IMR-90 (cell line): ENCODE measurements around the gene SLC7A9. TPM values are rescaled to one million over a fixed set of nuclear protein-coding genes. Genes with fewer than 3 reads are reported as not detected.

Experiments
- ATAC-seq: fragments of 200-7000 bp; cut with Tn5 transposase; 2 replicates; pipeline ENCODE4 v1.9.1; 2020; ENCODE audit warnings: low read depth, mild to moderate bottlenecking, moderate library complexity
- BruUV-seq: library from RNA; stranded (reverse); fragments of 400-500 nt; replicated peaks from 2 replicates; lab custom pipeline; 2021; lab: Mats Ljungman, UMichigan
- CTCF ChIA-PET: fragments of 300-600 bp; formaldehyde crosslinking; extraction: SDS; loops from one replicate; lab custom pipeline; 2021; ENCODE audit warnings: antibody characterized with exemption; lab: Yijun Ruan, JAX
- POLR2A ChIA-PET: fragments of 300-600 bp; sonication (Branson Sonifier 250); formaldehyde crosslinking; loops from one replicate; lab custom pipeline; 2022; ENCODE audit warnings: antibody characterized with exemption; ENCODE audit not compliant: unreplicated experiment; lab: Charles Lee
- DNase-seq: peaks from one replicate; pipeline ENCODE4 v3.0.0; 2013
- H2AFZ ChIP-seq: replicated peaks from 2 replicates; pipeline ENCODE3; 2013; ENCODE audit warnings: low read length, mild to moderate bottlenecking; ENCODE audit not compliant: poor library complexity
- H2AK5ac ChIP-seq: 2 replicates; pipeline ENCODE4 v1.6.1; 2013; ENCODE audit warnings: low read depth, low read length, inconsistent platforms
- H2AK9ac ChIP-seq: replicated peaks from 2 replicates; pipeline ENCODE3; 2013; ENCODE audit warnings: mild to moderate bottlenecking, low read depth, low read length, moderate library complexity; ENCODE audit not compliant: poor library complexity
- H2BK120ac ChIP-seq: 2 replicates; pipeline ENCODE4 v1.6.1; 2013; ENCODE audit warnings: low read depth, low read length, inconsistent platforms
- H2BK15ac ChIP-seq: 3 replicates; pipeline ENCODE4 v1.6.1; 2013; ENCODE audit warnings: low read depth, low read length, inconsistent platforms
- H2BK20ac ChIP-seq: 2 replicates; pipeline ENCODE4 v1.6.1; 2013; ENCODE audit warnings: low read depth, mild to moderate bottlenecking, inconsistent platforms, low read length, moderate library complexity
- H2BK5ac ChIP-seq: 2 replicates; pipeline ENCODE4 v1.6.1; 2013; ENCODE audit warnings: mild to moderate bottlenecking, low read depth, low read length, inconsistent platforms; ENCODE audit not compliant: poor library complexity, severe bottlenecking
- H3K14ac ChIP-seq: replicated peaks from 2 replicates; pipeline ENCODE4 v1.6.1; 2013; ENCODE audit warnings: low read depth, low read length, inconsistent platforms
- H3K18ac ChIP-seq: 2 replicates; pipeline ENCODE4 v1.6.1; 2013; ENCODE audit warnings: low read depth, low read length, control low read depth
- H3K23ac ChIP-seq: 2 replicates; pipeline ENCODE4 v1.6.1; 2013; ENCODE audit warnings: low read depth, low read length, inconsistent platforms
- H3K27ac ChIP-seq: 2 replicates; pipeline ENCODE4 v1.5.1; 2013; ENCODE audit warnings: mild to moderate bottlenecking, control low read depth, low read length; ENCODE audit not compliant: insufficient read depth
- H3K27me3 ChIP-seq: 2 replicates; pipeline ENCODE4 v1.6.1; 2013; ENCODE audit warnings: low read length; ENCODE audit not compliant: control insufficient read depth, insufficient read depth
- H3K36me3 ChIP-seq: 2 replicates; pipeline ENCODE4 v1.6.1; 2013; ENCODE audit warnings: low read length, mixed read lengths; ENCODE audit not compliant: control insufficient read depth, insufficient read depth
- H3K4ac ChIP-seq: 2 replicates; pipeline ENCODE4 v1.6.1; 2013; ENCODE audit warnings: low read depth, low read length, inconsistent platforms
- H3K4me1 ChIP-seq: 2 replicates; pipeline ENCODE4 v1.6.1; 2013; ENCODE audit warnings: low read length, mixed read lengths; ENCODE audit not compliant: control insufficient read depth, insufficient read depth
- H3K4me2 ChIP-seq: 2 replicates; pipeline ENCODE4 v1.6.1; 2013; ENCODE audit warnings: low read depth, mild to moderate bottlenecking, control low read depth, low read length, moderate library complexity
- H3K4me3 ChIP-seq: 2 replicates; pipeline ENCODE4 v1.5.1; 2013; ENCODE audit warnings: low read depth, mild to moderate bottlenecking, control low read depth, low read length, moderate library complexity; ENCODE audit not compliant: insufficient read depth
- H3K56ac ChIP-seq: 2 replicates; pipeline ENCODE4 v1.6.1; 2013; ENCODE audit warnings: low read length, inconsistent platforms; ENCODE audit not compliant: insufficient read depth; ENCODE audit errors: extremely low read depth
- H3K79me1 ChIP-seq, 2 experiments: 2 replicates each; pipeline ENCODE4 v1.6.1; 2013; ENCODE audit warnings: low read length in 2 of 2, inconsistent platforms in 1 of 2, low read depth in 1 of 2
- H3K9ac ChIP-seq: 2 replicates; pipeline ENCODE4 v1.6.1; 2013; ENCODE audit warnings: low read depth, low read length, control low read depth
- H3K9me1 ChIP-seq: 2 replicates; pipeline ENCODE4 v1.6.1; 2013; ENCODE audit warnings: low read length, inconsistent platforms; ENCODE audit not compliant: insufficient read depth
- H3K9me3 ChIP-seq: 2 replicates; pipeline ENCODE4 v1.6.1; 2013; ENCODE audit warnings: low read length; ENCODE audit not compliant: control insufficient read depth, insufficient read depth
- H4K20me1 ChIP-seq: 2 replicates; pipeline ENCODE4 v1.6.1; 2013; ENCODE audit warnings: low read length, inconsistent platforms; ENCODE audit not compliant: insufficient read depth
- H4K5ac ChIP-seq: 2 replicates; pipeline ENCODE4 v1.6.1; 2013; ENCODE audit warnings: mild to moderate bottlenecking, low read depth, low read length, control low read depth
- H4K8ac ChIP-seq, 2 experiments: 2 replicates each; pipeline ENCODE4 v1.6.1; 2013; ENCODE audit warnings: low read depth in 2 of 2, low read length in 2 of 2, control low read depth in 1 of 2, inconsistent platforms in 1 of 2
- H4K91ac ChIP-seq: 2 replicates; pipeline ENCODE4 v1.6.1; 2013; ENCODE audit warnings: low read depth, low read length, inconsistent platforms; ENCODE audit not compliant: insufficient read depth
- POLR2A ChIP-seq: IDR thresholded peaks from 2 replicates; pipeline ENCODE4 v1.6.1; 2012; ENCODE audit warnings: mild to moderate bottlenecking, low read depth, low read length
- WGBS, 2 experiments: methylation state at CpG; one replicate each; pipeline versions ENCODE4 v1.1.5 to v1.1.7; 2013; ENCODE audit warnings: missing lambda C conversion rate in 2 of 2; ENCODE audit not compliant: insufficient read length in 1 of 2; ENCODE audit errors: extremely low coverage in 2 of 2; 5-methylcytosine and 5-hydroxymethylcytosine counted together
- dilution Hi-C: fragments of 300-500 bp; cut with HindIII; formaldehyde crosslinking; loops from one replicate; pipeline ENCODE4 v1.14.3; 2018; ENCODE audit warnings: low sequenced_read_pairs; ENCODE audit not compliant: unreplicated experiment
- in situ Hi-C: fragments of 300-500 bp; cut with MboI; formaldehyde crosslinking; loops from 3 replicates; pipeline ENCODE4 v1.14.3; 2019; ENCODE audit warnings: low sequenced_read_pairs, inconsistent platforms, mixed read lengths
- intact Hi-C: fragments of 100-400 bp; cut with micrococcal nuclease; formaldehyde crosslinking; loops from 2 replicates; pipeline ENCODE4 v1.10.0; 2022
- polyA plus RNA-seq, 3 experiments: library from polyadenylated mRNA; depleted of rRNA; stranded (reverse); fragments of >200 nt; gene quantifications; 2 replicates each; pipeline ENCODE4 v1.2.3, GENCODE V29; 2012; ENCODE audit warnings: low replicate concordance in 1 of 3
- total RNA-seq: library from RNA; depleted of rRNA; stranded (reverse); fragments of >200 nt; gene quantifications from 2 replicates; pipeline ENCODE4 v1.2.3, GENCODE V29; 2012

SLC7A9 gene
- total and polyA plus RNA-seq, 2 of the 4 experiments (the other 2 are of a cell fraction): not detected

- in situ Hi-C loops: no loop called here
- no peak overlapping the region for H3K4me2 ChIP-seq
- CTCF ChIA-PET: no interaction called here
These were observed 68.8 kb downstream of the SLC7A9 start for GRCh38 chr19:32800754-32801153.

More at GRCh38 chr19:32800754-32801153, 68.8 kb downstream of the SLC7A9 start:
- Histone ChIP-seq H3K56ac (no peak overlapping the region), H3K14ac (no peak overlapping the region), H4K91ac (no peak overlapping the region), H3K36me3 (no peaks in the 10 kb centered on the region), H2AK9ac (no peak overlapping the region), H3K18ac (no peak overlapping the region), H3K9ac (no peak overlapping the region), H2AK5ac (no peak overlapping the region), H2BK15ac (no peak overlapping the region), H3K9me1 (no peaks in the 10 kb centered on the region), H2AFZ (no peak overlapping the region), H3K4ac (no peak overlapping the region), H3K79me1 (no peaks in the 10 kb centered on the region), H2BK5ac (no peak overlapping the region), H4K5ac (no peak overlapping the region), H3K4me1 (no peaks in the 10 kb centered on the region), H3K9me3 (no peaks in the 10 kb centered on the region), H4K20me1 (no peaks in the 10 kb centered on the region), H2BK20ac (no peak overlapping the region), H3K27ac (no peak overlapping the region), H3K27me3 (peaks cover 3% of the 10 kb centered on the region; the same call in 1 of the 2 replicates), H2BK120ac (no peak overlapping the region), H3K23ac (no peak overlapping the region), H4K8ac (no peak overlapping the region), H3K4me3 (no peak overlapping the region)
- ATAC-seq (no peak), DNase-seq (no peak)
- BruUV-seq: no TSS peak
- no peak for TF ChIP-seq POLR2A
- intact Hi-C loops (no loop called here), dilution Hi-C loops (no loop called here)
- no CpG with 5 or more reads among the region's 4 CpGs for WGBS, 2 experiments
- POLR2A ChIA-PET: no interaction called here
